ENCODE results near the gene MYL9.

The MYL9 gene

GRCh38 chr20:36538026-36538722, 3.1 kb upstream of the MYL9 start:
- Mint-ChIP-seq H3K27me3 (no peaks in the 10 kb centered on the region), H3K4me3 (no peak overlapping the region), H3K4me1 (peaks cover 7% of the 10 kb centered on the region), H3K36me3 (no peaks in the 10 kb centered on the region), H3K27ac (no peak overlapping the region), H3K9me3 (no peaks in the 10 kb centered on the region)
- DNase-seq (ENCODE audit: low spot score in 2 of 2) (no peak), ATAC-seq (ENCODE audit: low read depth) (no peak)

GRCh38 chr20:36540551-36541211, 638 bp upstream of the MYL9 start:
- H3K27ac Mint-ChIP-seq: peak overlapping the region; percentile 55
- peaks cover 9% of the 10 kb centered on the region for H3K4me1 Mint-ChIP-seq
- ATAC-seq (ENCODE audit: low read depth): no peak
- no peak for DNase-seq (ENCODE audit: low spot score in 2 of 2)
- H3K9me3 Mint-ChIP-seq: no peaks in the 10 kb centered on the region
- no peaks in the 10 kb centered on the region for H3K36me3 Mint-ChIP-seq
- no peaks in the 10 kb centered on the region for H3K27me3 Mint-ChIP-seq
- H3K4me3 Mint-ChIP-seq: peak overlapping the region; percentile 74

- H3K9me3 Mint-ChIP-seq: no peaks in the 10 kb centered on the region
- DNase-seq (ENCODE audit: low spot score in 2 of 2) (peak in 1 of 2 donors; percentile 9), ATAC-seq (ENCODE audit: low read depth) (peak; percentile 31)
- no peaks in the 10 kb centered on the region for H3K27me3 Mint-ChIP-seq
- H3K36me3 Mint-ChIP-seq: no peaks in the 10 kb centered on the region
- peak overlapping the region; percentile 74 for H3K4me3 Mint-ChIP-seq
- peaks cover 9% of the 10 kb centered on the region for H3K4me1 Mint-ChIP-seq
- peak overlapping the region; percentile 55 for H3K27ac Mint-ChIP-seq
Measured at GRCh38 chr20:36541768-36542488, 609 bp downstream of the MYL9 start.

GRCh38 chr20:36542516-36543183, 1.3 kb downstream of the MYL9 start:
- no peaks in the 10 kb centered on the region for H3K27me3 Mint-ChIP-seq
- peak overlapping the region; percentile 15 for H3K4me3 Mint-ChIP-seq
- H3K4me1 Mint-ChIP-seq: peaks cover 9% of the 10 kb centered on the region
- no peaks in the 10 kb centered on the region for H3K36me3 Mint-ChIP-seq
- no peak overlapping the region for H3K27ac Mint-ChIP-seq
- no peak for DNase-seq (ENCODE audit: low spot score in 2 of 2)
- H3K9me3 Mint-ChIP-seq: no peaks in the 10 kb centered on the region
- ATAC-seq (ENCODE audit: low read depth): no peak

GRCh38 chr20:36543184-36544133, 2.1 kb downstream of the MYL9 start:
- Mint-ChIP-seq H3K4me1 (peaks cover 9% of the 10 kb centered on the region), H3K36me3 (no peaks in the 10 kb centered on the region), H3K9me3 (no peaks in the 10 kb centered on the region), H3K4me3 (no peak overlapping the region), H3K27ac (peak overlapping the region; percentile 15), H3K27me3 (no peaks in the 10 kb centered on the region)
- DNase-seq (ENCODE audit: low spot score in 2 of 2) (no peak), ATAC-seq (ENCODE audit: low read depth) (no peak)

- DNase-seq (ENCODE audit: low spot score in 2 of 2) (no peak), ATAC-seq (ENCODE audit: low read depth) (no peak)
- Mint-ChIP-seq H3K27me3 (no peaks in the 10 kb centered on the region), H3K9me3 (no peaks in the 10 kb centered on the region), H3K4me3 (no peak overlapping the region), H3K27ac (peak overlapping the region; percentile 15), H3K36me3 (no peaks in the 10 kb centered on the region), H3K4me1 (peaks cover 8% of the 10 kb centered on the region)
Measured at GRCh38 chr20:36544134-36545018, 3.1 kb downstream of the MYL9 start.

- Mint-ChIP-seq H3K27ac (peak overlapping the region; percentile 72), H3K4me1 (peaks cover 4% of the 10 kb centered on the region), H3K27me3 (no peaks in the 10 kb centered on the region), H3K4me3 (no peak overlapping the region), H3K36me3 (no peaks in the 10 kb centered on the region), H3K9me3 (no peaks in the 10 kb centered on the region)
- ATAC-seq (ENCODE audit: low read depth): no peak
- DNase-seq (ENCODE audit: low spot score in 2 of 2): no peak
Measured at GRCh38 chr20:36546111-36546736, 4.9 kb downstream of the MYL9 start.

GRCh38 chr20:36547186-36548005, 6.1 kb downstream of the MYL9 start:
- H3K4me3 Mint-ChIP-seq: no peak overlapping the region
- H3K27me3 Mint-ChIP-seq: no peaks in the 10 kb centered on the region
- H3K9me3 Mint-ChIP-seq: no peaks in the 10 kb centered on the region
- ATAC-seq (ENCODE audit: low read depth) (no peak), DNase-seq (ENCODE audit: low spot score in 2 of 2) (no peak)
- peaks cover 4% of the 10 kb centered on the region for H3K4me1 Mint-ChIP-seq
- peak overlapping the region; percentile 72 for H3K27ac Mint-ChIP-seq
- H3K36me3 Mint-ChIP-seq: no peaks in the 10 kb centered on the region

GRCh38 chr20:36548006-36548315, 6.6 kb downstream of the MYL9 start:
- DNase-seq (ENCODE audit: low spot score in 2 of 2) (no peak), ATAC-seq (ENCODE audit: low read depth) (no peak)
- H3K4me1 Mint-ChIP-seq: peaks cover 2% of the 10 kb centered on the region
- H3K4me3 Mint-ChIP-seq: no peak overlapping the region
- H3K27ac Mint-ChIP-seq: peak overlapping the region; percentile 3
- no peaks in the 10 kb centered on the region for H3K36me3 Mint-ChIP-seq
- H3K9me3 Mint-ChIP-seq: no peaks in the 10 kb centered on the region
- no peaks in the 10 kb centered on the region for H3K27me3 Mint-ChIP-seq

GRCh38 chr20:36548704-36549627, 7.6 kb downstream of the MYL9 start:
- H3K27me3 Mint-ChIP-seq: no peaks in the 10 kb centered on the region
- ATAC-seq (ENCODE audit: low read depth): no peak
- no peaks in the 10 kb centered on the region for H3K36me3 Mint-ChIP-seq
- no peaks in the 10 kb centered on the region for H3K4me1 Mint-ChIP-seq
- no peak overlapping the region for H3K4me3 Mint-ChIP-seq
- no peak for DNase-seq (ENCODE audit: low spot score in 2 of 2)
- H3K9me3 Mint-ChIP-seq: no peaks in the 10 kb centered on the region
- no peak overlapping the region for H3K27ac Mint-ChIP-seq

- no peak overlapping the region for H3K4me3 Mint-ChIP-seq
- H3K27ac Mint-ChIP-seq: no peak overlapping the region
- no peaks in the 10 kb centered on the region for H3K4me1 Mint-ChIP-seq
- H3K9me3 Mint-ChIP-seq: no peaks in the 10 kb centered on the region
- no peaks in the 10 kb centered on the region for H3K36me3 Mint-ChIP-seq
- DNase-seq (ENCODE audit: low spot score in 2 of 2) (no peak), ATAC-seq (ENCODE audit: low read depth) (no peak)
- no peaks in the 10 kb centered on the region for H3K27me3 Mint-ChIP-seq
Measured at GRCh38 chr20:36549628-36549941, 8.3 kb downstream of the MYL9 start.

Data from memory B cell (primary cell).